ENCODE results near the gene C9orf153. TPM values are rescaled to one million over a fixed set of nuclear protein-coding genes. Genes with fewer than 3 reads are reported as not detected.

The C9orf153 gene
- polyA plus RNA-seq, 1 donor from 2014 or later, result not detected

DNA sequence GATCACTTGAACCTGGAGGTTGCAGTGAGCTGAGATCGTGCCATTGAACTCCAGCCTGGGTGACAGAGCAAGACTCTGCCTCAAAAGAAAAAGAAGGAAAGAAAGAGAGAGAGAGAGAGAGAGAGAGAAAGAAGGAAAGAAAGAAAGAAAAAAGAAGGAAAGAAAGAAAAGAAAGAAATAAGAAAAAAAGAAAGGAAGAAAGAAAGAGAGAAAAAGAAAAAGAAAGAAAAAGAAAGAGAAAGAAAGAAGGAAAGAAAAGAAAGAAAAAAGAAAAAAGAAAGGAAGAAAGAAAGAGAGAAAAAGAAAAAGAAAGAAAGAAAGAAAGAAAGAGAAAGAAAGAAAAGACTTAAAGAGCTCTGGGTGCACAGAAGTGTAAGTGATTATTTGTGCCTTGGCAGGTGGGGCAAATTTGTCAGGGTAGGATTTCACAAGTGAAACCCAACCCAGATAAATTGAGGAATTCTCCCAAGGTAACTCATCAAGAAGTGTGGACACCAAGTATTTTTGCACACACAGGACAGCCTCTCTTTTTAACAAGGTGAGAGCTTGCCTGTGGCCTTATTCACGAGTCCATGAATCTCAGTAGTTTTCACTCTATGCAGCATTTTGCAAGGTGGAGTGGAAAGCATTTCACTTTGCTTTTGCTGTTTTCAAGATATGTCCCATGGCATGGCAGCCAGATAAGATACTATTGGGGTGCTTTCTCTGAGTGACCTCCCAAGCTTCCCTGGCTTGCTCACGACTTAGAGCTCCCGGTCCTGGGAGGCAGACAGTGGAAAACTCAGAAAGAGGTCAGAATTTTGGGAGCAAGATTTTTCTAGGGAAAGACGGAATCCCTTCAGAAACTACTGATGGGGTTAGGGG is 57.8 kb downstream of the C9orf153 start:
- H2AFZ ChIP-seq (ENCODE audit: low read depth, low read length), result no peak overlapping the region
- TF ChIP-seq RAD21 (conservative IDR thresholded peaks at IDR 0.05) (no peak), SMC3 (conservative IDR thresholded peaks at IDR 0.05; ENCODE audit: poor library complexity) (no peak)
- TF ChIP-seq, protein P1, sequence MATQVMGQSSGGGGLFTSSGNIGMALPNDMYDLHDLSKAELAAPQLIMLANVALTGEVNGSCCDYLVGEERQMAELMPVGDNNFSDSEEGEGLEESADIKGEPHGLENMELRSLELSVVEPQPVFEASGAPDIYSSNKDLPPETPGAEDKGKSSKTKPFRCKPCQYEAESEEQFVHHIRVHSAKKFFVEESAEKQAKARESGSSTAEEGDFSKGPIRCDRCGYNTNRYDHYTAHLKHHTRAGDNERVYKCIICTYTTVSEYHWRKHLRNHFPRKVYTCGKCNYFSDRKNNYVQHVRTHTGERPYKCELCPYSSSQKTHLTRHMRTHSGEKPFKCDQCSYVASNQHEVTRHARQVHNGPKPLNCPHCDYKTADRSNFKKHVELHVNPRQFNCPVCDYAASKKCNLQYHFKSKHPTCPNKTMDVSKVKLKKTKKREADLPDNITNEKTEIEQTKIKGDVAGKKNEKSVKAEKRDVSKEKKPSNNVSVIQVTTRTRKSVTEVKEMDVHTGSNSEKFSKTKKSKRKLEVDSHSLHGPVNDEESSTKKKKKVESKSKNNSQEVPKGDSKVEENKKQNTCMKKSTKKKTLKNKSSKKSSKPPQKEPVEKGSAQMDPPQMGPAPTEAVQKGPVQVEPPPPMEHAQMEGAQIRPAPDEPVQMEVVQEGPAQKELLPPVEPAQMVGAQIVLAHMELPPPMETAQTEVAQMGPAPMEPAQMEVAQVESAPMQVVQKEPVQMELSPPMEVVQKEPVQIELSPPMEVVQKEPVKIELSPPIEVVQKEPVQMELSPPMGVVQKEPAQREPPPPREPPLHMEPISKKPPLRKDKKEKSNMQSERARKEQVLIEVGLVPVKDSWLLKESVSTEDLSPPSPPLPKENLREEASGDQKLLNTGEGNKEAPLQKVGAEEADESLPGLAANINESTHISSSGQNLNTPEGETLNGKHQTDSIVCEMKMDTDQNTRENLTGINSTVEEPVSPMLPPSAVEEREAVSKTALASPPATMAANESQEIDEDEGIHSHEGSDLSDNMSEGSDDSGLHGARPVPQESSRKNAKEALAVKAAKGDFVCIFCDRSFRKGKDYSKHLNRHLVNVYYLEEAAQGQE (IDR thresholded peaks at IDR 0.05; ENCODE audit: borderline replicate concordance), result no peak
- H3K27ac ChIP-seq (ENCODE audit: low read length), result no peak overlapping the region
- no peaks in the 10 kb centered on the region for H3K9me3 ChIP-seq (ENCODE audit: low read length)
- H4K20me1 ChIP-seq (ENCODE audit: insufficient read depth), result no peaks in the 10 kb centered on the region
- no peak overlapping the region for H3K4me3 ChIP-seq (ENCODE audit: low read length)
- no peak overlapping the region for H3K4me2 ChIP-seq (ENCODE audit: low read length)
- H3K36me3 ChIP-seq (ENCODE audit: insufficient read depth, low read length), result no peaks in the 10 kb centered on the region
- no peaks in the 10 kb centered on the region for H3K9me2 ChIP-seq (ENCODE audit: insufficient read depth, low read length)
- no peak overlapping the region for H3K9ac ChIP-seq (ENCODE audit: low read length)
- no peaks in the 10 kb centered on the region for H3F3A ChIP-seq (ENCODE audit: insufficient read depth, low read length, poor library complexity, severe bottlenecking)
- no peaks in the 10 kb centered on the region for H3K79me2 ChIP-seq (replicated peaks; ENCODE audit: insufficient read depth, low read length)
- no peaks in the 10 kb centered on the region for H3K27me3 ChIP-seq (ENCODE audit: insufficient read depth, low read depth, low read length)

GRCh38 chr9:86200599-86201162 is 58.8 kb downstream of the C9orf153 start:
- Histone ChIP-seq H3K27ac (ENCODE audit: low read length) (no peak overlapping the region), H3K79me2 (replicated peaks; ENCODE audit: insufficient read depth, low read length) (no peaks in the 10 kb centered on the region), H3K4me3 (ENCODE audit: low read length) (no peak overlapping the region), H3K36me3 (ENCODE audit: insufficient read depth, low read length) (no peaks in the 10 kb centered on the region), H3K27me3 (ENCODE audit: insufficient read depth, low read depth, low read length) (no peaks in the 10 kb centered on the region), H3F3A (ENCODE audit: insufficient read depth, low read length, poor library complexity, severe bottlenecking) (no peaks in the 10 kb centered on the region), H2AFZ (ENCODE audit: low read depth, low read length) (no peak overlapping the region), H3K9ac (ENCODE audit: low read length) (no peak overlapping the region), H4K20me1 (ENCODE audit: insufficient read depth) (no peaks in the 10 kb centered on the region), H3K9me2 (ENCODE audit: insufficient read depth, low read length) (no peaks in the 10 kb centered on the region), H3K4me2 (ENCODE audit: low read length) (no peak overlapping the region), H3K9me3 (ENCODE audit: low read length) (no peaks in the 10 kb centered on the region)
- TF ChIP-seq MXI1 (conservative IDR thresholded peaks at IDR 0.05; ENCODE audit: poor library complexity, severe bottlenecking) (no peak), TAF1 (IDR thresholded peaks at IDR 0.05; ENCODE audit: low read depth) (no peak), POLR2AphosphoS5 (IDR thresholded peaks at IDR 0.05) (no peak), EP300 (conservative IDR thresholded peaks at IDR 0.05; ENCODE audit: poor library complexity, severe bottlenecking) (no peak), SMC3 (conservative IDR thresholded peaks at IDR 0.05; ENCODE audit: poor library complexity) (no peak), RAD21 (conservative IDR thresholded peaks at IDR 0.05) (no peak)
- TF ChIP-seq, protein P1 (IDR thresholded peaks at IDR 0.05; ENCODE audit: borderline replicate concordance), result no peak
